HCT116 (cell line): ENCODE results near the gene MBP. TPM values are rescaled to one million over a fixed set of nuclear protein-coding genes. Genes with fewer than 3 reads are reported as not detected.

Experiments
- ATAC-seq: fragments of 200-7000 bp; cut with Tn5 transposase; 2 replicates; pipeline ENCODE4 v1.9.1; 2020; ENCODE audit warnings: mild to moderate bottlenecking, moderate library complexity
- BruUV-seq: library from RNA; stranded (reverse); fragments of 400-500 nt; replicated peaks from 2 replicates; lab custom pipeline; 2021; lab: Mats Ljungman, UMichigan
- CTCF ChIA-PET: fragments of 300-600 bp; sonication (Branson Sonifier 250); formaldehyde crosslinking; loops from one replicate; lab custom pipeline; 2021; ENCODE audit warnings: antibody characterized with exemption; lab: Charles Lee
- POLR2A ChIA-PET: fragments of 300-600, 350-600 bp; sonication (Branson Sonifier 250); formaldehyde crosslinking; loops from one replicate; lab custom pipeline; 2021; ENCODE audit warnings: antibody characterized with exemption; lab: Charles Lee
- RAD21 ChIA-PET, 2 experiments: fragments of 300-600 bp; sonication (Branson Sonifier 250); formaldehyde crosslinking; loops; one replicate each; lab custom pipeline; 2023; ENCODE audit warnings: low total read pairs in 2 of 2; ENCODE audit not compliant: uncharacterized antibody in 2 of 2, unreplicated experiment in 2 of 2, low non-redundant PET in 1 of 2; lab: Charles Lee
- DNase-seq: peaks from one replicate; pipeline ENCODE4 v3.0.0-alpha.2; 2010; ENCODE audit warnings: low read depth, low spot score
- H2AFZ ChIP-seq: fragments of 200-600 bp; shearing (Covaris generic), sonication (generic); 2 replicates; pipeline ENCODE4 v1.6.1; 2017; ENCODE audit warnings: low read depth, mixed run types, mixed read lengths, antibody characterized with exemption, low read length; ENCODE audit not compliant: poor library complexity, severe bottlenecking
- H3K27ac ChIP-seq: 2 replicates; pipeline ENCODE4 v1.5.1; 2012; ENCODE audit warnings: low read depth, low read length
- H3K27me3 ChIP-seq: fragments of 200-600 bp; sonication (generic); 2 replicates; pipeline ENCODE4 v1.6.1; 2016; ENCODE audit warnings: mixed run types, low read length, mixed read lengths; ENCODE audit not compliant: insufficient read depth
- H3K36me3 ChIP-seq, 2 experiments: fragments of 200-500 bp in 1 of 2; fragments of 200-600 bp in 1 of 2; sonication (Bioruptor generic) in 1 of 2; sonication (generic) in 1 of 2; 2 replicates each; pipeline versions ENCODE4 v1.5.1 to v1.6.1; 2014 to 2016; ENCODE audit warnings: low read length in 2 of 2, inconsistent platforms in 1 of 2, mixed read lengths in 1 of 2, mixed run types in 1 of 2; ENCODE audit not compliant: insufficient read depth in 2 of 2, control insufficient read depth in 1 of 2
- H3K4me1 ChIP-seq, 2 experiments: fragments of 200-600 bp in 1 of 2; sonication (generic) in 1 of 2; 2 replicates each; pipeline versions ENCODE4 v1.5.1 to v1.6.1; 2012 to 2017; ENCODE audit warnings: low read length in 2 of 2, inconsistent platforms in 1 of 2, mild to moderate bottlenecking in 1 of 2, mixed read lengths in 1 of 2, mixed run types in 1 of 2, moderate library complexity in 1 of 2; ENCODE audit not compliant: insufficient read depth in 2 of 2, control insufficient read depth in 1 of 2
- H3K4me2 ChIP-seq: fragments of 200-600 bp; sonication (generic); 2 replicates; pipeline ENCODE4 v1.6.1; 2017; ENCODE audit warnings: mixed run types, low read length, mixed read lengths
- H3K4me3 ChIP-seq, 2 experiments: fragments of 200-600 bp in 1 of 2; sonication (generic) in 1 of 2; replicated peaks in 1 of 2; 2 replicates each; pipeline ENCODE4 v1.5.1; 2011 to 2016; ENCODE audit warnings: low read length in 2 of 2, control low read depth in 1 of 2, low read depth in 1 of 2, mild to moderate bottlenecking in 1 of 2, mixed read lengths in 1 of 2, mixed run types in 1 of 2
- H3K79me2 ChIP-seq: fragments of 200-600 bp; sonication (generic); 2 replicates; pipeline ENCODE4 v1.6.1; 2017; ENCODE audit warnings: mild to moderate bottlenecking, mixed run types, low read length, moderate library complexity, mixed read lengths; ENCODE audit not compliant: insufficient read depth
- H3K9ac ChIP-seq: fragments of 200-600 bp; sonication (generic); 2 replicates; pipeline ENCODE4 v1.6.1; 2016; ENCODE audit warnings: low read length, mixed read lengths
- H3K9me2 ChIP-seq: fragments of 200-600 bp; sonication (generic), shearing (Covaris generic); 2 replicates; pipeline ENCODE4 v1.6.1; 2017; ENCODE audit warnings: mixed run types, mild to moderate bottlenecking, moderate library complexity; ENCODE audit not compliant: insufficient read depth
- H3K9me3 ChIP-seq, 2 experiments: fragments of 200-500 bp in 1 of 2; fragments of 200-600 bp in 1 of 2; sonication (Bioruptor generic) in 1 of 2; sonication (generic) in 1 of 2; 2 replicates each; pipeline ENCODE4 v1.6.1; 2014 to 2017; ENCODE audit warnings: low read length in 2 of 2, mixed read lengths in 2 of 2, inconsistent platforms in 1 of 2, low read depth in 1 of 2, mild to moderate bottlenecking in 1 of 2, mixed run types in 1 of 2, moderate library complexity in 1 of 2; ENCODE audit not compliant: control insufficient read depth in 1 of 2, insufficient read depth in 1 of 2
- H4K20me1 ChIP-seq: fragments of 200-600 bp; sonication (generic), shearing (Covaris generic); 2 replicates; pipeline ENCODE4 v1.6.1; 2017; ENCODE audit warnings: mixed run types, mild to moderate bottlenecking, moderate library complexity; ENCODE audit not compliant: insufficient read depth
- CEBPB ChIP-seq: IDR thresholded peaks from 2 replicates; pipeline ENCODE4 v1.6.1; 2012; ENCODE audit warnings: low read depth
- FOSL1 ChIP-seq: IDR thresholded peaks from 2 replicates; pipeline ENCODE4 v1.6.1; 2012; ENCODE audit warnings: low read depth
- SRF ChIP-seq: IDR thresholded peaks from 2 replicates; pipeline ENCODE4 v1.6.1; 2012; ENCODE audit warnings: low read depth
- TCF7L2 ChIP-seq: IDR thresholded peaks from 2 replicates; pipeline ENCODE4 v1.7.0; 2011; ENCODE audit warnings: borderline replicate concordance, inconsistent platforms; ENCODE audit not compliant: insufficient read depth, insufficient read length; ENCODE audit errors: extremely low read depth
- YY1 ChIP-seq: IDR thresholded peaks from 2 replicates; pipeline ENCODE4 v1.6.1; 2011; ENCODE audit warnings: low read length, low read depth, moderate library complexity, mild to moderate bottlenecking; ENCODE audit not compliant: insufficient replicate concordance; ENCODE audit errors: extremely low read depth
- intact Hi-C: fragments of 100-400 bp; cut with micrococcal nuclease; formaldehyde crosslinking; loops from 2 replicates; pipeline ENCODE4 v1.10.0; 2022
- total RNA-seq: library from RNA; stranded (reverse); gene quantifications from one replicate; pipeline ENCODE4 v1.2.1, GENCODE V29; 2021; ENCODE audit not compliant: unreplicated experiment
- TF ChIP-seq, protein P1 (sequence below): IDR thresholded peaks from 2 replicates; pipeline ENCODE4 v1.6.1; 2012; ENCODE audit warnings: low read depth

The MBP gene
- total RNA-seq, 1 experiment from 2014 or later, result 34.9 TPM

DNA sequence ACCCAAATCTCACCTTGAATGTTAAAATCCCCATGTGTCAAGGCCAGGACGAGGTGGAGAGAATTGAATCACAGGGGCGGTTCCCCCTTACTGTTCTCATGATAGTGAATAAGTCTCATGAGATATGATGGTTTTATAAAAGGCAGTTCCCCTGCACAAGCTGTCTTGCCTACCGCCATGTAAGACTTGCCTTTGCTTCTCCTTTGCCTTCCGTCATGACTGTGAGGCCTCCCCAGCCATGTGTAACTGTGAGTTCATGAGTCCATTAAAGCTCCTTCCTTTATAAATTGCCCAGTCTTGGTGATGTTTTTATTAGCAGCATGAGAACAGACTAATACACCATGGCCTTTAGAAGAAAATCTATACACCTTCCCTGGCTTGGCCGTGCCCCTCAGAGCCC, 7.4 kb upstream of the MBP start:
- CTCF ChIA-PET, result interaction anchor here (2.2 kb wide), 1 partner anchor 71 kb away, joined by 8 read pairs; no protein-coding TSS in a partner anchor
- no peak for ATAC-seq
- Histone ChIP-seq H3K4me3 (no peak overlapping the region), H3K9me3 (peaks cover 0 to 4% of the 10 kb centered on the region in 2 experiments; a peak in 1 of 4 replicates), H3K9ac (no peak overlapping the region), H2AFZ (no peak overlapping the region), H3K9me2 (no peaks in the 10 kb centered on the region), H3K79me2 (no peaks in the 10 kb centered on the region), H3K27me3 (no peaks in the 10 kb centered on the region), H3K36me3 (no peaks in the 10 kb centered on the region), H3K4me1 (peaks cover 0 to 3% of the 10 kb centered on the region in 2 experiments; a peak in 1 of 4 replicates), H4K20me1 (no peaks in the 10 kb centered on the region), H3K27ac (no peak overlapping the region), H3K4me2 (no peak overlapping the region)
- BruUV-seq, result no TSS peak
- TF ChIP-seq FOSL1, result no peak
- TF ChIP-seq CEBPB, result no peak
- no peak for TF ChIP-seq TCF7L2
- TF ChIP-seq, protein P1, sequence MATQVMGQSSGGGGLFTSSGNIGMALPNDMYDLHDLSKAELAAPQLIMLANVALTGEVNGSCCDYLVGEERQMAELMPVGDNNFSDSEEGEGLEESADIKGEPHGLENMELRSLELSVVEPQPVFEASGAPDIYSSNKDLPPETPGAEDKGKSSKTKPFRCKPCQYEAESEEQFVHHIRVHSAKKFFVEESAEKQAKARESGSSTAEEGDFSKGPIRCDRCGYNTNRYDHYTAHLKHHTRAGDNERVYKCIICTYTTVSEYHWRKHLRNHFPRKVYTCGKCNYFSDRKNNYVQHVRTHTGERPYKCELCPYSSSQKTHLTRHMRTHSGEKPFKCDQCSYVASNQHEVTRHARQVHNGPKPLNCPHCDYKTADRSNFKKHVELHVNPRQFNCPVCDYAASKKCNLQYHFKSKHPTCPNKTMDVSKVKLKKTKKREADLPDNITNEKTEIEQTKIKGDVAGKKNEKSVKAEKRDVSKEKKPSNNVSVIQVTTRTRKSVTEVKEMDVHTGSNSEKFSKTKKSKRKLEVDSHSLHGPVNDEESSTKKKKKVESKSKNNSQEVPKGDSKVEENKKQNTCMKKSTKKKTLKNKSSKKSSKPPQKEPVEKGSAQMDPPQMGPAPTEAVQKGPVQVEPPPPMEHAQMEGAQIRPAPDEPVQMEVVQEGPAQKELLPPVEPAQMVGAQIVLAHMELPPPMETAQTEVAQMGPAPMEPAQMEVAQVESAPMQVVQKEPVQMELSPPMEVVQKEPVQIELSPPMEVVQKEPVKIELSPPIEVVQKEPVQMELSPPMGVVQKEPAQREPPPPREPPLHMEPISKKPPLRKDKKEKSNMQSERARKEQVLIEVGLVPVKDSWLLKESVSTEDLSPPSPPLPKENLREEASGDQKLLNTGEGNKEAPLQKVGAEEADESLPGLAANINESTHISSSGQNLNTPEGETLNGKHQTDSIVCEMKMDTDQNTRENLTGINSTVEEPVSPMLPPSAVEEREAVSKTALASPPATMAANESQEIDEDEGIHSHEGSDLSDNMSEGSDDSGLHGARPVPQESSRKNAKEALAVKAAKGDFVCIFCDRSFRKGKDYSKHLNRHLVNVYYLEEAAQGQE, result no peak
- DNase-seq, result no peak
- RAD21 ChIA-PET, result no interaction called here
- POLR2A ChIA-PET, result no interaction called here
- intact Hi-C loops, result no loop called here

DNA sequence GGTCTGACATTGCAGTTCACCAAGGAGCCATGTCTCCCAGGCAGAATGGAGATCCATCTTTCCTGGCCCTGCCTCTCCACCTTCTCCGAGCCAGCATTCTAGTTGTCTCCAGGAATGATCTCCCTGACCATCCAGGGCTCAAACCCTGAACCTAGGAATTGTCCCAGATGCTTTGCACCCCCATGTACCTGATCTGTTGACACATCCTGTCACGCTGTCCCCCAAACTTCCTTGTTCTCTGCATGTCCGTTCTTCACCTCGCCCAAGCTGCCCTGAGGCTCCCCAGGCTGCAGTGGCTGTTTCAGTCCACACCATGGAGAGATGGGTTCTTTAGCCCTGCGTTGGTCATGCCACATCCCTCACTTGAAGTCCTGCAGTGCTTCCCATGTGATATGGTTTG, 7.0 kb upstream of the MBP start:
- no peak overlapping the region for H3K9ac ChIP-seq
- TF ChIP-seq TCF7L2 (no peak), YY1 (no peak), SRF (no peak)
- no peaks in the 10 kb centered on the region for H3K9me2 ChIP-seq
- no peak for DNase-seq
- H3K36me3 ChIP-seq, result no peaks in the 10 kb centered on the region
- RAD21 ChIA-PET, result no interaction called here
- no peak overlapping the region for H2AFZ ChIP-seq
- peaks cover 0 to 3% of the 10 kb centered on the region in 2 experiments; a peak in 1 of 4 replicates for H3K4me1 ChIP-seq
- H3K9me3 ChIP-seq, result peaks cover 0 to 4% of the 10 kb centered on the region in 2 experiments; a peak in 1 of 4 replicates
- no peaks in the 10 kb centered on the region for H3K79me2 ChIP-seq
- intact Hi-C loops, result loop anchor here (10.0 kb wide), 1 partner anchor 135 kb away; no protein-coding TSS in a partner anchor
- H3K4me2 ChIP-seq, result no peak overlapping the region
- CTCF ChIA-PET, result no interaction called here
- POLR2A ChIA-PET, result no interaction called here
- no peak overlapping the region for H3K4me3 ChIP-seq
- H4K20me1 ChIP-seq, result no peaks in the 10 kb centered on the region
- no peak overlapping the region for H3K27ac ChIP-seq
- no TSS peak for BruUV-seq
- ATAC-seq, result no peak
- H3K27me3 ChIP-seq, result no peaks in the 10 kb centered on the region
